NCI-H1694 treated with DMSO at 0.1 percent for 48 hours (cell line): Measurements from ENCODE around the gene SPDYE1.

Experiments used
- DNase-seq: peaks from one replicate; lab custom pipeline; 2025; lab: John Stamatoyannopoulos, UW

SPDYE1 gene

GRCh38 chr7:44044315-44045225 is 46.9 kb downstream of the SPDYE1 start, which contains the start of gene DBNL:
Gene DBNL, plus strand, starts transcription at chr7:44044702. Its CDS starts 36 bp downstream, at chr7:44044738.
- DNase-seq, result peak; percentile 70

DNA sequence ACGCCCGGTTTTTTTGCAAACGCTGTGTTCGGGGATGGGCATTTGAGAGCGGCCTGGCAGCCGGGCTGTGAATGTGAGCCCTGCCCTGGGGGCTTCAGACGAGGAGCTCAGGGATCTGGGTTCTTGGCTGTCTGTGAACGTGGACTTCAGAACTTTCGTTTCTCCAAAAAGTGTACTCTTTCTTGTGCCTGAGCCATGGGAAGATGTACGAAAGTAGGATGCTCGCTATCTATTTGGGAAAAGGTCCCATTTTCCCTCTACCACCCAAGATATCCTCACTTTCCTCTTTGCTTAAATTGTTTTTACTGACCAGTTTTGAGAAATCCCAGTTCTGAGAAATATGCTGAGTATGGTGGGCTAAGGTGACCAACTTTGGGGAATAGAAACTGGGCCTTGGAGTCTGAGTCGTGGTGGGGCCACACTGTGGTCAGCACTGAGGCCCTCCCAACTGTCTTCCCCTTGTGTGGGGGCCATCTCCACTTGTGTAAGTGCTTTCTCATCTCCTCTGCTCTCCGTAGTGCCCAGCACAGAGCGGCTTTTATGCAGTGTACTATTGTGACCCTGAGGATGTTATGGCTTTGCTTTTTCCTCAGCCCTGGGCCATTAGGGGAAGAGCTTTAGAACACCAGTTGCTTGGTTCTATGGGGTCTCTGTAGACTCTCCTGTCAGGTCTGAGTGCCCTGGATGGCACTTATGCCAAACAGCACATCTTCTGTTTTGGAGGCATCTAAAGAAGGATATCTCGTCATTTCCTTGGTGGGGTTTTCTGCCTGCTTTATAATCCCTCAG is 47.7 kb downstream of the SPDYE1 start:
- no peak for DNase-seq

- DNase-seq, result no peak
These were observed 48.8 kb downstream of the SPDYE1 start for GRCh38 chr7:44046321-44047061.

- no peak for DNase-seq
These were observed 50.5 kb downstream of the SPDYE1 start for GRCh38 chr7:44048031-44048795.

DNA sequence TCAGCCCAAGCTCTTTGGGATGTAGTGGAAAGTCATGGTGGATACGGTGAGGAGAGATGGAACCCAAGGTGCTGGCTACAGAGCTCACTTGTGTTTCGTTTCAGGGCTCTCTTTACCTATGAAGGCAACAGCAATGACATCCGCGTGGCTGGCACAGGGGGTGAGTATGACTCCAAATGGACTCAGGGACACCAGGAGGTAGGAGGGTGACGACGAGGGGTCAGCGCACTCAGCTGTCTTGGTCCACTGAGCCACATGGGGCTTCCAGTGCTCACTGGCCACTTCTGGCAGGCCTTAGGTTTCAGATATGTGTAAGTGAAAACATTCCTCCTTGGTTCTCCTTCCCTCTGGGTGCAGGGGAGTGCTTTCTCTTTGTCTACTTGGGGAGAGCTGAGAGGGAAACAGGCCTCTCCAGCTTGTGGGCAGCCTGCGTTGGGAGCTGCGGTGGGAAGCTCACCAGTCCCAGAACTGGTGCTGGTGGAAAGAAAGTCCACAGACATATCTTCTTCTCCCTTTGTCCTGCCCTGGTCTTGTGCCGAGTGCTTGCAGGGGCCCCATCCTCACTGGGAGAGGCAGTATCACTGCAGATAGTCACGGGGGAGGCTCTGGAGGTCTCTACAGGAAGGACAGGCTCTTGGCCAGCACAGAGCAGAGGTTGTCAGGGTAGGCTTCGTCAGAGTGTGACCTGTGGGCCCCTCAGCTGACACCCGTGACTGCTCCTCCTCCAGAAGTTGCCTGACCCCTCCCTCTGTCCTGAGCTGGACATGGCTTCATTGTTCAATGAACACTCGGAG is 52.6 kb downstream of the SPDYE1 start:
- no peak for DNase-seq

DNA sequence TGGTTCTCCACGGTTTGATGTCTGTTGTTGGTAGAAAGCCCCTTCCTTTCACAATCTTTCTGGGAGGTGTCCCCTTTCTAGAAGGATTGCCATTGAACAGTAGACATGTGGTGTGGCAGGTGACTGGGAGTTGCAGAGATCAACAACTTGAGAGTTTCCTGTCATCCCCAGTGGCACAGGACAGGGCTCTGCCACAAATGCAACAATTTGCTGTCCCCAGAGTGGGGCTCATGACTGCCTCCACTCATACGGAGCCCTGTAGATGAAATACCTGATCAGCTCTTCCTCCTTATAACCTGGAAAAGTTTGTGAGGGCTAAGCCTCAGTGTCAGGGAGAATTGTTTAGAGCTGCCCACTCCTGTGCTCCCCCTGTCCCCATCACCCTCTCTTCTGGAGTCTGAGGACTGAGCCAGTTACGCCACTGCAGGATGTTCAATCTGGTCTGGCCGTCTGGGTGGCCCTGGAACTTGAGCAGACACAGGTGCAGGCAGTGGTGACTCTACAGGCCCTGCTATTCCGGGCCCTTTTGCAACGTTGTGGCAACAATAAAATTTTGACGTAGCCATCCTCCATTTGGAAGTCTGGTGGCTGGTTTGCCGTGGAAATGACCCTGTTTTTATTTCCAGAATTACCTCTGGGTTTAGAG is 53.3 kb downstream of the SPDYE1 start:
- no peak for DNase-seq

DNA sequence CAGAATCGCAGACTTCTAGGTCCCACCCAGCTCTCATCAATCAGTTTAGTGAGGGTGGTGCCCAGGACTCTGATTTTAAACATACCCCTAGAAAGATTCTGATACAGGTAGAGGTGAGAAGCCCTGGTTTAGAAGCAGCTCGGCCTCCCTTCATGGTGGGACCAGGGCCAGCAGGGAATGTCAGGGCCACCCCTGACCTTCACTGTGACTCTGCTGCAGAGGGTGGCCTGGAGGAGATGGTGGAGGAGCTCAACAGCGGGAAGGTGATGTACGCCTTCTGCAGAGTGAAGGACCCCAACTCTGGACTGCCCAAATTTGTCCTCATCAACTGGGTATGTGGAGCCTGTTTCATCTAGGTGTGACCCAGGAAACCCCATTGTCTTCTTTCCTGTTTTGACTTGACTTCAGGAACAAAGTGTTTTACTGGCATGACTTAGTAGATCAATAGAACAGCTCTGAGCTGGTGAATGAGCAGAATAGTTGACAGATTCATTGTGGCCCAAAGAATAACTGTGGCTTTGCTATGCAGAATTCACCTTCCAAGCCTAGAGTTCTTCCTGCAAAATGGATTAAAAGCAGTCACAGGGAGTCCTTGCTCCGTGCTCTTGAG is 54.0 kb downstream of the SPDYE1 start:
- no peak for DNase-seq

GRCh38 chr7:44052771-44053365 is 55.2 kb downstream of the SPDYE1 start:
- no peak for DNase-seq

- no peak for DNase-seq
These were observed 59.0 kb downstream of the SPDYE1 start for GRCh38 chr7:44056681-44057080.

- no peak for DNase-seq
These were observed 59.6 kb downstream of the SPDYE1 start for GRCh38 chr7:44057181-44057848.

DNA sequence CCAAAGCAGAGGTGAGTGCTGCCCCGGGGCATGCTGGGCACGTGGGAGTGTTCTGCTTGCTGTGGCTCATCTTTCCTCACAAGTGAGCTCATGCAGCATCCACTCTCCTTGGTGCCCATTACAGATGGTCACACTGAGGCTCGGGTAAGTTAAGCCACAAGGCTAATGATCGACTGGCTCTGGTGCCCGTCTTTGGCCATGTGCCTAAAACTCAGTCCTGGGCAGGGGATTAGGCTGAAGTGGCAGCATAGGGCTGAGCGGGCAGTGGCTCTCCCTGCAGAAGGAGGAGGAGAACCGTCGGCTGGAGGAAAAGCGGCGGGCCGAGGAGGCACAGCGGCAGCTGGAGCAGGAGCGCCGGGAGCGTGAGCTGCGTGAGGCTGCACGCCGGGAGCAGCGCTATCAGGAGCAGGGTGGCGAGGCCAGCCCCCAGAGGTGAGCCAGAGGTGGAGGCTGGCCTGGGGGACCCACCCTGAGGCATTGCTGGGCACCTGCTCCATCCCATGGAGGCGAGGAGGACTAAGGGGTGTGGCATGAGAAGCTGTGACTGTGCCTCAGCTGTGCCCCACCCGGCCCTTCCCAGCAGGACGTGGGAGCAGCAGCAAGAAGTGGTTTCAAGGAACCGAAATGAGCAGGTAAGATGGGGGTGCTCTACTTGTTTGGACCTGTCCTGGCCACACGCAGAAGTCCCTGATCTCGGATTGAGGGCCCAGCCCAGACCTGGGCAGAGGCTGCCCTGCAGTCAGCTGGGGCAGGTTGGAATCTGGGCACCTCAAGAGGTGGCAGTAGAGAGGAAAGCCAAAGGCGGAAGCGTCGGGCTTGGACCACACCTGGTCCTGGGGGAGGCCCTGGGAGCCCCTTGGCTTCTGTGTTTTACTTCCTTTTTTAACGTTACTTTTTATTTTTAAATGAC is 60.4 kb downstream of the SPDYE1 start:
- no peak for DNase-seq

DNA sequence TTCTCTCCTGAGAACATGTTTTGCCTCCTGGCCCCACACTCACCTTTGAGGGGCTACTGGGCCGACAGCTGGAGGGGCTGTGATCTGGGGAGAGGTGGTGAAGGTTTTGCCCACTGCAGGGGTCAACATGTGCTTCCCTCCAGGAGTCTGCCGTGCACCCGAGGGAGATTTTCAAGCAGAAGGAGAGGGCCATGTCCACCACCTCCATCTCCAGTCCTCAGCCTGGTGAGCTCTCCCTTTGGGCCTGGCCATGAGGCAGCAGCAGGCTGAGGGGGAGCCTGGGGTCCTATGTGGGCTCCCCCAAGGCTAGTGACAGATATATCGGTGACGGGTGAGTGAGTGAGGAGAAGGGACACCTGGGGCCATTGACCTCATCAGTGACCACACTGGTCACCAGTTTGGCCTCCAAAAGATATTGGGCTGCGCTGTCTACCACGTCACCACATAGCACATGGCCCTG is 61.1 kb downstream of the SPDYE1 start:
- DNase-seq, result no peak

GRCh38 chr7:44059219-44060090 is 61.8 kb downstream of the SPDYE1 start:
- DNase-seq, result no peak
